IPS DF 4.7 (cell line): Measurements from ENCODE around the gene STXBP3.
"Not testable (repeated sequence)": the region's sequence is repeated elsewhere in the genome, so short reads cannot be mapped to it uniquely, and the experiment has no call there.

Experiments used
- DNase-seq: peaks from one replicate; pipeline ENCODE4 v3.0.0-alpha.2; 2013; ENCODE audit warnings: low spot score; ENCODE audit errors: extremely low read depth

STXBP3 gene

DNA sequence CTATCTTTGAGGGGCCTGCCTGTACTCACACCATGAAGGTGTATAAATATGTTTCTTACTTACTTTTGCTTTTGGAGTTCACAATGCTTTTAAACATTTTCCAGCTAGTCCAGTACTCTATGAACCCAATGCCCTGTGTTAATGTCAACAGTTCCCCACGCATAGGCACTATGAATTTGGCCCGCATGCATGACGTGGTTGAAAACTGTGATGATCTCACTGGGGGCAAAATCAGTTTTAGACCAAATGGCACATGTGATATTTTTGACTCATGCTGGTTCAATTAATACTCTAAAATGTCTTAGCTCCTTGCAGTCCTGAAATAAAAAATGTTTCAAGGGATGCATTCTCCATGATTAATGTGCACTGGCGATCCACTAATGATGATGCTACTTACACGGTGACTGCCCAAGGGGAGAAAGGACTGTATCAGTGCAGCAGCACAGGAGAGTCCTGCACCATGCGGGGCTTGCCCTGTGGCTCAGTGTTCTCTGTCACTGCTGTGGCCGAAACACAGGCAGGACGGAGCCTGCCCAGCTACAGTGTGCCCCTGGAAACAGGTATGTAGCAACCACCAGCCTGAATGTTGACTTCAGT, 18.0 kb upstream of the STXBP3 start:
- no peak for DNase-seq

- DNase-seq = no peak
Observed at GRCh38 chr1:108729481-108729880, 17.0 kb upstream of the STXBP3 start.

DNA sequence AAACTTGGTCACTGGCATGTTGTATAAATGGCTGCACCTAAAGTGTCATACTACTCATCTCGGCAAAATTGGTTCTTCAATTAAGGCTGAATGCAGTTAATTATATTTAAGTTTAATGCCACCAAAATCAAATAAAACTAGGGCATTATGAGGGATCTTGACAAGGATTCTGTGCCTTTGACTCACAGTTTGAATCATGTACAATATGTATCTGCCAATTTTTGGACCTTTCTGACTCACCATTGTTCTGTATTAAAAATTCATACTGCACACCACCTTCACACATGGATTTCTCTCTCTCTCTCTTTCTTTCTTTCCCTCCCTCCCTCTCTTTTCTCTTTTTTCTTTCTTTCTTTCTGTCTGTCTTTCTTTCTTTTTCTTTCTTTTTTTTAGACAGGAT, 14.1 kb upstream of the STXBP3 start:
- no peak for DNase-seq

GRCh38 chr1:108734171-108734865, 12.2 kb upstream of the STXBP3 start:
- DNase-seq = no peak

- DNase-seq = no peak
Observed at GRCh38 chr1:108742253-108742652, 4.2 kb upstream of the STXBP3 start.

GRCh38 chr1:108745980-108746381, 493 bp upstream of the STXBP3 start:
- no peak for DNase-seq

- DNase-seq = peak; percentile 33
Observed at GRCh38 chr1:108747171-108747850, 837 bp downstream of the STXBP3 start.

DNA sequence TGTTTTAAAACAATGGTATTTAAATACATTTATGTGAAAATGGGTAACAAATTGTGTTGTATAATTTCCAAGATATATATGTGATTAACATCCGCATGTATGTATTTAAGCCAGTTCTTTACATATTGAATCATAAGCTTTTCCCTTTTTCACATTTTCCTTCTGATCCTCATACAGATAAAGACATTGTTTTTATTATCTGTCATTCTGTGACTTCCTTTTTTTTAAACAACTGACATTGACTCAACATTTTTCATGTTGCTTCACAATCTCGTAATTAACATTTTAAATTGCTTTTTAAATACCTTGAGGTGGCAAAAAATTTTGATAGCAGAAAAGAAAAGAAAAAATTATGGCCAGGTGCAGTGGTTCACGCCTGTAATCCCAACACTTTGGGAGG, 1.4 kb downstream of the STXBP3 start:
- DNase-seq = no peak

DNA sequence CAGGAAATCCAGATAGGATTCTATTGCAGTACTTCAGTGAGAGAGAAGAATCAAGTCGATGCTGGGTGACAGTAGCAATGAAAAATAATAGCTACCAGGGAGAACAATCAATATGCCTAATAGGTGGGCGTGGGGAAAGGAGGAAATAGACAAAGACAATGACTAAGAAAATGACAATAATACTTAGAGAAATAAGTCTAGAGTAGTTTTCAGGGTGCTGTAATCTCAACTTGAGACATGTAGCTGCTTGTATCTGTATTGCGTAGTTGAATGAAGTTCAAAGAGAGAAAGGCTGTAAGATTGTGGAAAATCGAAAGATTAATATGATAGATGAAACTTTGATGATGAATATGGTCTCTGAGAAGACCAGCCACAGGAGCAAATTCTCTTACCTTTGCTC, 2.6 kb downstream of the STXBP3 start:
- DNase-seq = no peak

DNA sequence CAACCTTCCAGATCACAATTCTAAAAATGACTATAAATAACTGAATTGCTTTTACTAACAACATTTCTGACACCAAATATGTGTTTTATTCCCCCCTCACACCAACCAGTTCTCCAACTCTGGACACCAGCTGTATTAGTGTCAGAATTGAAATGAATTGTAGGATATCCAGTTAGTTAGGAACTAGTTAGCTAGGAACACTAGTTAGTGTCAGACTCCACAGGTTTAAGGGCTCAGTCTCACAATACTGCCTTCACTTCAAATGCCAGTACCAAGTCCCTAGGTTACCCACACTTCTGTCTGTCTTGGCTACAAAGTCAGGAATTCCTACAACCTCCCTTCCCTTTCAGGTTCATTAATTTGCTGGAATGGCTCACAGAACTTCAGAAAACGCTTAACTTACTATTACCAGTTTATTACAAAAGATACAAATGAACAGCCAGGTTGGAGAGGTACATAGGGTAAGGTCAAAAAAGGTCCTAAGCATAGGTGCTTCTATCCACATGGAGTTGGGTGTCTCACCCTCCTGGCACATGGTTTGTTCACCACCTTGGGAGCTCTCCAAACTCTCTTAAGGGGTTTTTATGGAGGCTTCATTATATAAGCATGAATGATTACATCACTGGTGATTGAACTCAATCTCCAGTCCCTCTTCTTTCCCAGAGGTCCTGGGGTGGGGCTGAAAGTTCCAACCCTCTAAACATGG, 4.2 kb downstream of the STXBP3 start:
- no peak for DNase-seq

DNA sequence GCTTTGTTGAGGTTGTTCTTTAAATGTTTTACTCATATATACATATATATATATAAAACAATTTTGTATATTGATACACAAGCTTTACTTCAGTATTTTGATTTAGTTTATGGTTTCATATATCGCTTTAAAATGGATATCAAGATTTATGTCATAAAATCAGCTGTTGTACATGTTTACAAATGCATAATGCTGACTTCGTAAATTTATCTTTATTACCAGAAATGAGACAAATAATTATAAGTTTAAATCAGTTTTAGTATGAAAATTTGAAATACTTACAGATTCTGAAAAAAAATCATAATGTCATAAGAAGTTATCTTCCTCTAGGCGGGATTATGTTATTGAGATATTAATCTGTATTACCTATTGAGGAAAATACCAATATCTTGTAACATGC, 6.9 kb downstream of the STXBP3 start:
- DNase-seq = no peak

GRCh38 chr1:108758796-108759195, 12.3 kb downstream of the STXBP3 start:
- DNase-seq = no peak

DNA sequence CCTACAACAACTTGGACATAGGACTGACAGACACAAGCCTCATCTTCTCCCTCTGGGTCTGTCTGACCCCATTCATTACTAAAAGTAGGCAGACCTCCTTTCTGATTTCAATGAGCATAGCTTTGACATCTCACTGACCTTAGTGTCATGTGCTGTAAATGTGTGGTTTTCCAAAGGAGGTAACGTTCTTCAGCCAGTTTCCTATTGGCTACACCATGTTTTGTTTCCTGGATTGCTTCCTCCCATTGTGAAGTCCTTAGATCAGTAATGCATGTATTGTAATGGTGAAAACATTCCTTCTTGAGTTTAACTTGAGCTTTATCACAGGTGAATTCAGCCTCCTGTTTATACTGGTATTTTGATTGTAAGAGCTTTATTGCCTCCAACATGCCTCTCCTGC, 20.6 kb downstream of the STXBP3 start:
- no peak for DNase-seq

GRCh38 chr1:108767708-108768107, 21.2 kb downstream of the STXBP3 start:
- no peak for DNase-seq

DNA sequence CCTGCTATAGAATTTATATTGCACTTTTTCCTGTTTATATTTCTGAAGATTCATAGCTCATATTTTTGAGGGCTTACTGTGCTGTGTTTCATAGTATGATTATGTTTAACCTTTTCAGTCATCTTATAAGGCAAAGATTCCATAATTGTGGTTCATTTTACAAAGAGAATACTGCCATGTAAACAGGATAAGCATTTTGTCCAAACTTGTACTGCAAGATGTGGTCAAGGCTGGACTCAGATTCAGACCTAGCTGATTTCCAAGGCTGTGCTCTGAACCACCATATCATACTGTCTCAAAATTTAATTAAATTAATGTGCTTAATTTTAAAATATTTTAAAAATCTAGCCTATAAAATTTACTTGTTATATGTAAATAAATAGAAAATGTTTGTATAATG, 31.4 kb downstream of the STXBP3 start:
- DNase-seq = no peak

DNA sequence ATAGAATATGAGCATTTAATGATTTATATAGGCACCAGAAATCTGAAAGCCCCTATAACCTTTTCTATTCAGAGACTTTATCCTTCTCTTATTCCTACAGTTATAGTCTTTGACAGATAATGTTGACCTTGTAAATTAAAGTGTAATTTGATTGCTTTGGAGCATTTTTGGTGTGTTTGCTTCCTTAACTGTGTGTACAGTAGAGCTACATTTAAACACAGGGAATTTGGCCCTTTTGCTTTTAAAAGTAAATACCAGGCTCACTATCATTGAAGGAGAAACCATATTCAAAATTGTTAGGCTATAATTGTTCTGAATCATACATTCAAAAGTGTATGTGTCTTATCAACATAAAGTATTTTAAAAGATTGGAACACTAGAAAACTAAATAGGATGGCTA, 33.0 kb downstream of the STXBP3 start:
- no peak for DNase-seq

- no peak for DNase-seq
Observed at GRCh38 chr1:108780937-108781574, 34.6 kb downstream of the STXBP3 start.

GRCh38 chr1:108781575-108781944, 35.1 kb downstream of the STXBP3 start:
- not testable (repeated sequence) for DNase-seq

DNA sequence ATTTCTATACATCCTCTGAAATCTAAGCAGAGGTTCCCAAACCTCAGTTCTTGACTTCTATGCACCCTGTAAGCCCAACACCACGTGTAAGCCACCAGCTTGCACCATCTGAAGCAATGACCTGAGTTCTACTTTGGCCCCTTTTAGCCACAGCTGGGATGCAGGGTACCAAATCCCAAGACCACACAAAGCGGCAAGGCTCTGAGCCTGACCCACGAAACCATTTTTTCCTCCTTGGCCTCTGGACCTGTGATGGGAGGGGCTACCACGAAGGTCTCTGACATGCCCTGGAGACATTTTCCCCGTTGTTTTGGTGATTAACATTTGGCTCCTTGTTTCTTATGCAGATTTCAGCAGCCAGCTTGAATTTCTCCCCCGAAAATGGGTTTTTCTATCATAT, 38.8 kb downstream of the STXBP3 start:
- no peak for DNase-seq

DNA sequence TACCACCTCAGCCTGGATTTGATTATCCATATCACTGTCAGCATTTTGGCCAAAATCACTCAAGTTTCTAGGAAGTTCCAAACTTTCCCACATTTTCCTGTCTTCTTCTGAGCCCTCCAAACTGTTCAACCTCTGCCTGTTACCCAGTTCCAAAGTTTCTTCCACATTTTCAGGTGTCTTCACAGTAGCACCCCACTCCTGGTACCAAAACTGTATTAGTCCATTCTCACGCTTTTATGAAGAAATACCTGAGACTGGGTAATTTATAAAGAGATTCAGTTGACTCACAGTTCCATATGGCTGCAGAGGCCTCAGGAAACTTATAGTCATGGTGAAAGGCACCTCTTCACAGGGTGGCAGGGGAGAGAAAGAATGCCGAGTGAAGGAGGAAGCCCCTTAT, 39.4 kb downstream of the STXBP3 start:
- DNase-seq = no peak

DNA sequence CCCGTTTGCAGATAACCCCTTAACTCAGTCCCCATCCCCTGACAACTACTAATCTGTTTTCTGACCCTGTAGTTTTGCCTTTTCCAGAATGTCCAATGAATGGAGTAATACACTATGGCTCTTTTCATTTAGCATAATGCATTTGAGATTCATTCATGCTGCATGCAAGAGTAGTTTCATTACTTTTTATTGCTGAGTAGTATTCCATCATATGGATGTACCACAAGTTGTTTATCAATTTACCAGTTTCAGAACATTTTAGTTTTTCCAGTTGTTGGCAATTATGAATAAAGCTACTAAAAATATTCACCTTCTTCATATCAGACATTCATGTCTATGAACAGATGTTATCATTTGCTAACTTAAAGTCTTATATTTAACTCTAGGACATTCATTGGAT, 45.3 kb downstream of the STXBP3 start:
- no peak for DNase-seq

DNA sequence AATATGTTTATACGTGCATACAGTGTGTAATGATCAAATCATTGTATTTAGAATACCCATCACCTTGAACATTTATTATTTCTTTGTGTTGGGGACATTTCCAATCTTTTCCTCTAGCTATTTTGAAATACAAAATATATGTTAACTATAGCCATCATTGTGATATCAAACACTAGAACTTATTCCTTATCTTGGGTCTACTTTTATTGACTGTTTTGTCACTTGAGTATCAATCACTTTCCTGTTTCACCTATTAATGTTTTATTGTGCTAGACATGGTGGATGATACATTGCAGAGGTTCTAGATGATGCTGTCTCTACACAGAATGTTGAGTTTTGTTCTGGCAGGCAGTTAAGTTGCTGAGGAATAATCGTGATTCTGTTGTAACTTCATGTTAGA, 45.9 kb downstream of the STXBP3 start:
- no peak for DNase-seq
